Testis (tissue), 3 donors: Measurements from ENCODE around the gene CFAP221. TPM values are rescaled to one million over a fixed set of nuclear protein-coding genes. Genes with fewer than 3 reads are reported as not detected.
A peak's percentile ranks its signal among the peaks of the same experiment; 100 is the strongest.

Experiments
- DNase-seq: peaks from one replicate; pipeline ENCODE4 v3.0.0-alpha.2; 2019
- H3K27ac ChIP-seq, 2 donors: fragments of 200-600 bp; sonication (generic); one replicate each; pipeline ENCODE4 v1.5.1; 2019
- H3K27me3 ChIP-seq: fragments of 200-600 bp; sonication (generic); one replicate; pipeline ENCODE4 v1.5.1; 2019
- H3K36me3 ChIP-seq: fragments of 200-600 bp; sonication (generic); one replicate; pipeline ENCODE4 v1.5.1; 2017; ENCODE audit warnings: low read depth; ENCODE audit errors: missing control alignments
- H3K4me1 ChIP-seq: fragments of 200-600 bp; sonication (generic); one replicate; pipeline ENCODE4 v1.5.1; 2019
- H3K4me3 ChIP-seq, 2 donors: fragments of 200-600 bp; sonication (generic); one replicate each; pipeline ENCODE4 v1.5.1; 2017 to 2019
- H3K9me3 ChIP-seq: fragments of 200-600 bp; sonication (generic); one replicate; pipeline ENCODE4 v1.5.1; 2017
- POLR2A ChIP-seq: fragments of 450-650 bp; IDR thresholded peaks from one replicate; pipeline ENCODE4 v1.6.1; 2017; ENCODE audit warnings: antibody characterized with exemption, mild to moderate bottlenecking, moderate library complexity
- WGBS, 2 donors: methylation state at CpG; one replicate each; pipeline ENCODE4 v1.1.5; 2018; 5-methylcytosine and 5-hydroxymethylcytosine counted together
- intact Hi-C: fragments of 100-400 bp; cut with DNase I; formaldehyde crosslinking; loops from one replicate; pipeline ENCODE4 v1.15.1; 2023; ENCODE audit warnings: low total_unique reads
- polyA plus RNA-seq: library from polyadenylated mRNA; stranded (reverse); fragments of 350-450 nt; fragmentation: Illumina TruSeq; extraction: RNeasy Lipid Tissue Mini Kit (QIAGEN cat#74804); gene quantifications from one replicate; pipeline ENCODE4 v1.2.3, GENCODE V29; 2014; ENCODE audit warnings: low read depth, low replicate concordance; ENCODE audit not compliant: insufficient read depth
- total RNA-seq, 2 donors: library from RNA; depleted of rRNA; stranded (reverse); fragments of >200 nt; gene quantifications; one replicate each; pipeline ENCODE4 v1.2.3, GENCODE V29; 2016
- TF ChIP-seq, protein P1 (sequence below), 3 experiments: fragments of 450-650 bp in 2 of 3; fragments of 200-600 bp in 1 of 3; sonication (generic) in 1 of 3; IDR thresholded peaks; one replicate each; pipeline ENCODE4 v1.5.1; 2016 to 2019; ENCODE audit warnings: antibody characterized with exemption in 3 of 3, mild to moderate bottlenecking in 2 of 3, moderate library complexity in 1 of 3

CFAP221 gene
- total and polyA plus RNA-seq, 3 donors from 2014 or later, result 28.2 to 91.2 (median 62.4) TPM

- DNase-seq, result no peak
- Histone ChIP-seq H3K27me3 (no peaks in the 10 kb centered on the region), H3K27ac (no peak overlapping the region), H3K4me3 (no peak overlapping the region), H3K4me1 (no peaks in the 10 kb centered on the region), H3K36me3 (no peaks in the 10 kb centered on the region), H3K9me3 (no peaks in the 10 kb centered on the region)
- TF ChIP-seq, protein P1, sequence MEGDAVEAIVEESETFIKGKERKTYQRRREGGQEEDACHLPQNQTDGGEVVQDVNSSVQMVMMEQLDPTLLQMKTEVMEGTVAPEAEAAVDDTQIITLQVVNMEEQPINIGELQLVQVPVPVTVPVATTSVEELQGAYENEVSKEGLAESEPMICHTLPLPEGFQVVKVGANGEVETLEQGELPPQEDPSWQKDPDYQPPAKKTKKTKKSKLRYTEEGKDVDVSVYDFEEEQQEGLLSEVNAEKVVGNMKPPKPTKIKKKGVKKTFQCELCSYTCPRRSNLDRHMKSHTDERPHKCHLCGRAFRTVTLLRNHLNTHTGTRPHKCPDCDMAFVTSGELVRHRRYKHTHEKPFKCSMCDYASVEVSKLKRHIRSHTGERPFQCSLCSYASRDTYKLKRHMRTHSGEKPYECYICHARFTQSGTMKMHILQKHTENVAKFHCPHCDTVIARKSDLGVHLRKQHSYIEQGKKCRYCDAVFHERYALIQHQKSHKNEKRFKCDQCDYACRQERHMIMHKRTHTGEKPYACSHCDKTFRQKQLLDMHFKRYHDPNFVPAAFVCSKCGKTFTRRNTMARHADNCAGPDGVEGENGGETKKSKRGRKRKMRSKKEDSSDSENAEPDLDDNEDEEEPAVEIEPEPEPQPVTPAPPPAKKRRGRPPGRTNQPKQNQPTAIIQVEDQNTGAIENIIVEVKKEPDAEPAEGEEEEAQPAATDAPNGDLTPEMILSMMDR (IDR thresholded peaks at IDR 0.05), result no peak
- no peak for TF ChIP-seq POLR2A
- 42 to 46% methylated on average over 19 of the region's 19 CpGs for WGBS, 2 donors
- intact Hi-C loops, result no loop called here
These were observed 94.7 kb downstream of the CFAP221 start for GRCh38 chr2:119638685-119639554.

DNA sequence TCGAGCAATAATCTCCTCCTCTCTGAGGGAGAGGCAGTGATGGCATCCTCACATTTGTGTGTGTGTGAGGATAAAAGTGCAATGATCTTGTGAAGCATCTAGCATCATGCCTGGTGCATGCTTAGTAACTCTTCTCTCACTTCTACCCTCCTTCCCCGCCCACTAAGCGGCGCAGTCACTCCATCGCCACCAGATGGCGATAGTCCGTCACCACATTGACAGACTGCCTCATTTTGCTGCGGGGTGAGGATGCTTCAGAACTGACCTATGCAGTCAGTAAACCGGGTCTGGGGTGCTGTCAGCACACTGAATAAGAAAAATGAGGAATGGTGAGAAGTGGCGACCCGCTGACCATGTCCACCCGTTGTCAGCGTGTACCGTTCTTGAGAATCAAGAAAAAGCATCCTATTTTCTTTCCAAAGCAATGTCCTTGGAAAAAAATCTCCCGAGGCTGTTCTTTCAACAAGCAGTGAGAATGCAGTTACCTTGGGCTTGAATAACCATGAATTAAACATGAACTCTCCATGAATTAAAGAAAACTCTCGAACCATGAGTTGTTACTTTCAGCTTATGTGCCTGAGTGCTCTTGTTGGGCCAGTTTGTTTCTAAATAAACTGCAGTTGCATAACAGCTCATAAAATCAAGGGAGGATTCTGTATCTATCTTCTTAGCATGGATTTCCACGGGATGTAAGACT, 97.5 kb downstream of the CFAP221 start:
- H3K4me3 ChIP-seq, result no peak overlapping the region
- H3K27ac ChIP-seq, result no peak overlapping the region
- no peaks in the 10 kb centered on the region for H3K4me1 ChIP-seq
- TF ChIP-seq POLR2A, result no peak
- TF ChIP-seq, protein P1 (IDR thresholded peaks at IDR 0.05), result peak; percentile 85 to 92 (median 88)
- H3K27me3 ChIP-seq, result no peaks in the 10 kb centered on the region
- peak; percentile 87 for DNase-seq
- H3K36me3 ChIP-seq, result no peaks in the 10 kb centered on the region
- intact Hi-C loops, result no loop called here
- H3K9me3 ChIP-seq, result no peaks in the 10 kb centered on the region
- WGBS, 2 donors, result 16 to 22% methylated on average over 17 of the region's 17 CpGs

GRCh38 chr2:119644186-119644585, 99.9 kb downstream of the CFAP221 start:
- Histone ChIP-seq H3K27me3 (no peaks in the 10 kb centered on the region), H3K4me1 (no peaks in the 10 kb centered on the region), H3K4me3 (no peak overlapping the region), H3K27ac (no peak overlapping the region), H3K36me3 (no peaks in the 10 kb centered on the region), H3K9me3 (no peaks in the 10 kb centered on the region)
- 91 to 93% methylated on average over 3 of the region's 3 CpGs for WGBS, 2 donors
- DNase-seq, result no peak
- intact Hi-C loops, result no loop called here
- TF ChIP-seq, protein P1 (IDR thresholded peaks at IDR 0.05), result no peak

- TF ChIP-seq, protein P1 (IDR thresholded peaks at IDR 0.05), result no peak
- no peak for TF ChIP-seq POLR2A
- no peak for DNase-seq
- Histone ChIP-seq H3K36me3 (no peaks in the 10 kb centered on the region), H3K27me3 (no peaks in the 10 kb centered on the region), H3K4me3 (no peak overlapping the region), H3K9me3 (no peaks in the 10 kb centered on the region), H3K27ac (no peak overlapping the region), H3K4me1 (no peaks in the 10 kb centered on the region)
- intact Hi-C loops, result no loop called here
- WGBS, 2 donors, result 60 to 66% methylated on average over 3 of the region's 3 CpGs
These were observed 101.1 kb downstream of the CFAP221 start for GRCh38 chr2:119645173-119645855.
